Hematopoietic multipotent progenitor cell treated with erythropoietin and hydrocortisone succinate and interleukin-3 and kit ligand, for 6 days (in vitro differentiated cells): ENCODE data around the gene SET.

Source experiments
- DNase-seq: peaks from one replicate; pipeline ENCODE4 v3.0.0-alpha.2; 2015

The SET gene

GRCh38 chr9:128732576-128732975 is 43.6 kb downstream of the SET start:
- no peak for DNase-seq

GRCh38 chr9:128733256-128733655 is 44.2 kb downstream of the SET start:
- peak; percentile 91 for DNase-seq

GRCh38 chr9:128735373-128735772 is 46.4 kb downstream of the SET start:
- no peak for DNase-seq

- DNase-seq: no peak
Measured at GRCh38 chr9:128742401-128742800, 53.4 kb downstream of the SET start.

- no peak for DNase-seq
Measured at GRCh38 chr9:128743421-128743820, 54.4 kb downstream of the SET start.
